ENCODE results near the gene KRT72.

DNA sequence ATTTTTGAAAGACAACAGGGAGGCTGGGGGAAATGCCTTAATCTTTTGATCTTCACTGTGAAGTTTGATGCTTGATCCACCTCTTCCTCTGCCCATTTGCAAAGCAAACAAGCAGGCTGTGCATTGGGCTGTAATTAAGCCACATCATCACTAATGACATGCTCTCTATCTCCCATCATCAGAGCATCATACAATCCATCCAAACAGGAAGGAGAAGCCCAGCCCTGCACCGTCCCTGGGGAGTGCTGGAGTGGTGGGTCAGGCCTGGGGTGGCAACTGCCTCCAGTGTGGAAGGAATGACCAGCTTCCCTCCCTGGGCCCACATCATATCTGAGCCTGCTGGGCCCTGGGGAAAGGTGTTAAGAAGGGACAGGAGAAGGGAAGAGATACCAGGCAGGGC, 20.8 kb downstream of the KRT72 start:
- TF ChIP-seq, protein P1, sequence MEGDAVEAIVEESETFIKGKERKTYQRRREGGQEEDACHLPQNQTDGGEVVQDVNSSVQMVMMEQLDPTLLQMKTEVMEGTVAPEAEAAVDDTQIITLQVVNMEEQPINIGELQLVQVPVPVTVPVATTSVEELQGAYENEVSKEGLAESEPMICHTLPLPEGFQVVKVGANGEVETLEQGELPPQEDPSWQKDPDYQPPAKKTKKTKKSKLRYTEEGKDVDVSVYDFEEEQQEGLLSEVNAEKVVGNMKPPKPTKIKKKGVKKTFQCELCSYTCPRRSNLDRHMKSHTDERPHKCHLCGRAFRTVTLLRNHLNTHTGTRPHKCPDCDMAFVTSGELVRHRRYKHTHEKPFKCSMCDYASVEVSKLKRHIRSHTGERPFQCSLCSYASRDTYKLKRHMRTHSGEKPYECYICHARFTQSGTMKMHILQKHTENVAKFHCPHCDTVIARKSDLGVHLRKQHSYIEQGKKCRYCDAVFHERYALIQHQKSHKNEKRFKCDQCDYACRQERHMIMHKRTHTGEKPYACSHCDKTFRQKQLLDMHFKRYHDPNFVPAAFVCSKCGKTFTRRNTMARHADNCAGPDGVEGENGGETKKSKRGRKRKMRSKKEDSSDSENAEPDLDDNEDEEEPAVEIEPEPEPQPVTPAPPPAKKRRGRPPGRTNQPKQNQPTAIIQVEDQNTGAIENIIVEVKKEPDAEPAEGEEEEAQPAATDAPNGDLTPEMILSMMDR (IDR thresholded peaks at IDR 0.05; ENCODE audit: insufficient read depth, low read length, poor library complexity, severe bottlenecking): no peak
- no peak for TF ChIP-seq EZH2phosphoT487 (conservative IDR thresholded peaks at IDR 0.05; ENCODE audit: low read length)
